Subcutaneous abdominal adipose tissue (tissue), 5 donors: ENCODE results near the gene KRTAP29-1.

Experiments used
- H3K27ac ChIP-seq: one replicate; pipeline ENCODE4 v1.7.0; 2013; ENCODE audit warnings: low read depth, mild to moderate bottlenecking, inconsistent platforms, low read length, moderate library complexity
- H3K27me3 ChIP-seq, 5 donors: one replicate each; pipeline ENCODE4 v1.7.0; 2013; ENCODE audit warnings: low read length in 5 of 5, inconsistent platforms in 1 of 5; ENCODE audit not compliant: control insufficient read depth in 5 of 5, insufficient read depth in 4 of 5
- H3K36me3 ChIP-seq, 5 donors: one replicate each; pipeline ENCODE4 v1.7.0; 2013; ENCODE audit warnings: low read length in 5 of 5; ENCODE audit not compliant: control insufficient read depth in 5 of 5, insufficient read depth in 5 of 5
- H3K4me1 ChIP-seq, 5 donors: one replicate each; pipeline ENCODE4 v1.7.0; 2013; ENCODE audit warnings: low read length in 5 of 5, mild to moderate bottlenecking in 3 of 5, moderate library complexity in 1 of 5; ENCODE audit not compliant: control insufficient read depth in 5 of 5, insufficient read depth in 5 of 5
- H3K4me3 ChIP-seq, 5 donors: one replicate each; pipeline ENCODE4 v1.7.0; 2013; ENCODE audit warnings: low read length in 5 of 5, low read depth in 1 of 5
- H3K9ac ChIP-seq, 5 donors: one replicate each; pipeline ENCODE4 v1.7.0; 2013; ENCODE audit warnings: low read length in 5 of 5, mild to moderate bottlenecking in 4 of 5, moderate library complexity in 3 of 5
- H3K9me3 ChIP-seq, 5 donors: one replicate each; pipeline ENCODE4 v1.7.0; 2013; ENCODE audit warnings: low read length in 5 of 5; ENCODE audit not compliant: control insufficient read depth in 5 of 5
- donor health status: healthy.
- donor health status: healthy.
- donor health status: healthy.
- donor health status: healthy.
- donor health status: healthy.

The KRTAP29-1 gene

GRCh38 chr17:41329279-41329948 lies 26.8 kb upstream of the KRTAP29-1 start:
- no peak overlapping the region for H3K9ac ChIP-seq
- H3K27me3 ChIP-seq, result peaks cover 2 to 6% (median 3%) of the 10 kb centered on the region in 5 donors
- no peaks in the 10 kb centered on the region for H3K9me3 ChIP-seq
- no peak overlapping the region for H3K4me3 ChIP-seq
- H3K4me1 ChIP-seq, result no peaks in the 10 kb centered on the region
- no peak overlapping the region for H3K27ac ChIP-seq
- no peaks in the 10 kb centered on the region for H3K36me3 ChIP-seq

DNA sequence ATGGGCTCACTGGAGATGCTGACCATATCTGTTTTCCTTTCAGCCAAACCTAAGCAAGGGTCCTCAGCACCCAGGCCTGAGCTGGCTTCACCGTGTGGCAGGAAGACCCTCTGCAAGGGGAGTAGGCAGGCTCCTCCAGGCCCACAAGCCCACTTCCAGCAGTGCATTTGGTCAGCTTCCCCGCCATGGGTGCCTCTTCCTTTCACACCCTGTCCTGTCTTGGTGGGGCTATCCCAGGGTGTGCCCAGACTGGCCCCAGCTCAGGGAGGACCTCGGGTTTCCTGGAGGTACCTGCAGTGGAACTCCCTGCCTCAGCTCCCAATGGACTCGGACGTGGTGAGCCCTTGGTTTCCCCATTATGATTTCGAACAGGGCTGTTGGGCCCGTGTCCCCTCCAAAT lies 25.6 kb upstream of the KRTAP29-1 start:
- no peaks in the 10 kb centered on the region for H3K9me3 ChIP-seq
- no peak overlapping the region for H3K4me3 ChIP-seq
- no peak overlapping the region for H3K9ac ChIP-seq
- H3K27ac ChIP-seq, result no peak overlapping the region
- H3K36me3 ChIP-seq, result no peaks in the 10 kb centered on the region
- H3K4me1 ChIP-seq, result no peaks in the 10 kb centered on the region
- H3K27me3 ChIP-seq, result peaks cover 2 to 6% (median 2%) of the 10 kb centered on the region in 5 donors

DNA sequence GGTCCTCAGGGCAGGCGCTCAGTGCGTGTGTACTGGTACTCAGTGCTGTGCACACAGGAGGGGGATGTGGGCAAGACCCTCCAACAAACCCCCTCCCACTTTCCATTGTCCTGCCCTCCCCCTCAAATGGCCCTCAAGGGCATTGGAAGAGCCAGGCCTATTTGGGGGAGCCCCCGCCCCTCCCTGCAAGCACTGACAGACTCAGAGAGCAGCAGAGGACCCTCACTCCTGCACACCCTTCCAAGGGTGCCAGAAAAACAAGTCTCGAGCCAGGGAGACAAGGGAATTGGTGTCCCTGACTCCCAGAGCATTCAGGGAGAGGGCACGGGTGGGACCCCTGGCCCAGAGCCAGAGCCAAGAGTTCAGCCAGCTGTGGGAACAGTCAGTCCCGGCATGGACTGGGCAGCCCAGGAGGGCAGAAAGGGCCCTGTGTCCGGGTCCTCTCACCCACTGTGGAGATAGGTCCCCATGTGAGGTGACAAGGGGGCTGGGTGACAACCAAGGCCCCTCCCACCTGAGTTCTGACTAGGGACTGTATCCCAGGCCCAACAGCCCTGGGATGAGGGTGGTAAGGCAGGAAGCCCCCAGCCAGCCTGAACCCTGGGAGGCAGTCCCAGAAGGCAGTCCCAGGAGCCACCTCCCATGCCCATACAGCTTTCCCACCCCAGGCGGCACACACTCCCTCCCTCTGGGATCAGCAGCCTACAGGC lies 24.9 kb upstream of the KRTAP29-1 start:
- Histone ChIP-seq H3K27me3 (peaks cover 0 to 6% (median 2%) of the 10 kb centered on the region in 5 donors), H3K27ac (no peak overlapping the region), H3K9ac (no peak overlapping the region), H3K4me1 (no peaks in the 10 kb centered on the region), H3K9me3 (no peaks in the 10 kb centered on the region), H3K36me3 (no peaks in the 10 kb centered on the region), H3K4me3 (no peak overlapping the region)

DNA sequence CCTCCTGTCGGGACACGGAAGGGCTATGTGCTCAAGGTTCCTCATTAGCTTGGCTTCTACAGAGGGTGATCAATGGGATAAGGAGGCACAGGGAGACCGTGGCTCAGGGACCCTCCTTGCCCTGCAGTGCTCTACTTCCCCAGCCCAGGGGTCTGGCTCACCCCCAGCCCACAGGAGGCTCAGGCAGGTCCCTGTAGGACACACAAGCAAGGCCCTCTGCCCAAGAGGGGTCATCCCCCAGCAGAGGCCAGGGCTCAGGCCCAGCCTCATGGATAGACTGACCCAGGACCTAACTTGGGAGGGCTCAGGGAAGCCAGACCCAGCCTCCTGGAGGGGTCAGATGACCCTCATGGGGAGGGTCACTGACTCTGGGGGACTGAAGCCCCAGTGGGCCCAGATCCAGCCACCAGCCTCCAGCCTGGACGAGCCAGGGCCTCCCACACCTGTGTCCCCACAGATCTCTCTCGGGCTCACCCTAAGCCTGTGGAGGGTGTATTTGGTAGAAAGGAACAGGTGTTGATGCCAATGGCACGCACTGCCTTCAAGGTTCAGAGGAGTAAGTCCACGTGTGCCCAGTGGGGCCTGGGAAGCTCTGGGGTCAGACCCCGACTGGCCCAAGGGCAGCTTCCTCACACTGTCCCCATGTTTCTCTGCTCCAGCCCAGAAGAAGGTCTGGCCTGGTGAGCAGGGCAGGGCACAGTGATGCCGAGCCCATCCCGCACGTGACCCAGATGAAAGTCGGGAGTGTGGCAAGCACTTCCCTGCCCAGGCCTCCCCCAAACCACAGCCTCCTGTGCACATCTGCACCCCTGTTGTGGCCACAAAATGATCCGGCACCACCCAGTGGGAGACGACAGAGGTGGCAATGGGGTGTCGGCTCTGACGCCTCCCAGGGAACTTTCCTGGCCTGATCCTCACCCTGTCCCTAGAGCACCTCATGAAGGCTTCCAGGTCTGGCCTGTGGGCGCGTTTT lies 23.8 kb upstream of the KRTAP29-1 start:
- peaks cover 0 to 5% (median 2%) of the 10 kb centered on the region in 5 donors for H3K27me3 ChIP-seq
- H3K9ac ChIP-seq, result no peak overlapping the region
- no peak overlapping the region for H3K4me3 ChIP-seq
- H3K27ac ChIP-seq, result no peak overlapping the region
- H3K9me3 ChIP-seq, result no peaks in the 10 kb centered on the region
- no peaks in the 10 kb centered on the region for H3K4me1 ChIP-seq
- no peaks in the 10 kb centered on the region for H3K36me3 ChIP-seq

- H3K9me3 ChIP-seq, result peaks cover 0 to 2% (median 0%) of the 10 kb centered on the region in 5 donors
- H3K27me3 ChIP-seq, result peaks cover 0 to 2% (median 0%) of the 10 kb centered on the region in 5 donors
- H3K27ac ChIP-seq, result no peak overlapping the region
- no peak overlapping the region for H3K4me3 ChIP-seq
- H3K4me1 ChIP-seq, result no peaks in the 10 kb centered on the region
- no peaks in the 10 kb centered on the region for H3K36me3 ChIP-seq
- H3K9ac ChIP-seq, result no peak overlapping the region
These were observed 23.0 kb upstream of the KRTAP29-1 start for GRCh38 chr17:41325611-41326010.

GRCh38 chr17:41325126-41325525 lies 22.5 kb upstream of the KRTAP29-1 start:
- H3K4me1 ChIP-seq, result no peaks in the 10 kb centered on the region
- H3K27ac ChIP-seq, result no peak overlapping the region
- H3K4me3 ChIP-seq, result no peak overlapping the region
- no peak overlapping the region for H3K9ac ChIP-seq
- H3K9me3 ChIP-seq, result peaks cover 0 to 3% (median 0%) of the 10 kb centered on the region in 5 donors
- peaks cover 0 to 2% (median 0%) of the 10 kb centered on the region in 5 donors for H3K27me3 ChIP-seq
- no peaks in the 10 kb centered on the region for H3K36me3 ChIP-seq

DNA sequence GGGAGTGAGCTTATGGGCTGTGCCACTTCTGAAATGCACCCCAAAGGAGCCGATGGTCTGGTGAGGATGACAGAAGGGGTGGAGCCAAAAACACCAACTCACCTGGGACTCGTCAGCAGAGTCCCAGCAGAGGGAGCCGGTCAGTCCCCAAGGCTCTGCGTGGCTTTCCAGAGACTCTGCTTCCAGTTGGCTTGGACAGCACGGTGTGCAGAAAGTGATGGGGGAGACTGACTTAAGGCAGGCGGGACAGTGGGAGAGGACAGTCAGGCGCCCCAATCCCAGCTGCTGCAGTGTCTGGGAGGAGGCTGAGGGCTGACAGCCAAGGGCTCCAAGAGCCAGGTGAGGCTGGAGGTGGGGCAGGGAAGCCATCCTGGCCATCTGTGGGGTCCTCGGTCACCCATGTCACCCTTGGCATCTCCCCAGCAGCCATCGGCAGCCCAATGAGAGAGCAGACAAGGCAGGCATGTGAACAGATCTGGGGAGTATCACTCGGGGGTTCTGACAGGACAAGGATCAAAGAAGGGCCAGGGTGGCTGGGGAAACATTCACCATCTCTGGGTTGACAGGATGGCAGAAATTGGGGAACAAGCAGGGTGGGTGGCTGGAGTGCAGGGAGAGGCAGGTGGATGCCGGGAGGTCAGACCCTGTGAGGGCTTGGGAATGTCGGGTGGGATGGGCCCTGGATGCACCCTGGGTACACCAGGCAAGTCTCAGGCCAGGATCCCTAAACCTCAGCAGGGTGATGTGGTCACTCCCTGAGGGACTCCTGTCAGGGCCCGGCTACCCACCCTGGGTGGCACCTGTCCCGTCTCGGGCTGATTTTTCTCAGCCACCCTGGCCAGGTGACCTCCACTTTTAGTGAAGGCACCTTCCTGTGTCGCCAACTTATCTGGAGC lies 21.8 kb upstream of the KRTAP29-1 start:
- H3K36me3 ChIP-seq, result no peaks in the 10 kb centered on the region
- no peak overlapping the region for H3K4me3 ChIP-seq
- peaks cover 0 to 2% (median 0%) of the 10 kb centered on the region in 5 donors for H3K27me3 ChIP-seq
- peaks cover 0 to 8% (median 3%) of the 10 kb centered on the region in 5 donors for H3K9me3 ChIP-seq
- H3K9ac ChIP-seq, result no peak overlapping the region
- H3K4me1 ChIP-seq, result no peaks in the 10 kb centered on the region
- no peak overlapping the region for H3K27ac ChIP-seq

DNA sequence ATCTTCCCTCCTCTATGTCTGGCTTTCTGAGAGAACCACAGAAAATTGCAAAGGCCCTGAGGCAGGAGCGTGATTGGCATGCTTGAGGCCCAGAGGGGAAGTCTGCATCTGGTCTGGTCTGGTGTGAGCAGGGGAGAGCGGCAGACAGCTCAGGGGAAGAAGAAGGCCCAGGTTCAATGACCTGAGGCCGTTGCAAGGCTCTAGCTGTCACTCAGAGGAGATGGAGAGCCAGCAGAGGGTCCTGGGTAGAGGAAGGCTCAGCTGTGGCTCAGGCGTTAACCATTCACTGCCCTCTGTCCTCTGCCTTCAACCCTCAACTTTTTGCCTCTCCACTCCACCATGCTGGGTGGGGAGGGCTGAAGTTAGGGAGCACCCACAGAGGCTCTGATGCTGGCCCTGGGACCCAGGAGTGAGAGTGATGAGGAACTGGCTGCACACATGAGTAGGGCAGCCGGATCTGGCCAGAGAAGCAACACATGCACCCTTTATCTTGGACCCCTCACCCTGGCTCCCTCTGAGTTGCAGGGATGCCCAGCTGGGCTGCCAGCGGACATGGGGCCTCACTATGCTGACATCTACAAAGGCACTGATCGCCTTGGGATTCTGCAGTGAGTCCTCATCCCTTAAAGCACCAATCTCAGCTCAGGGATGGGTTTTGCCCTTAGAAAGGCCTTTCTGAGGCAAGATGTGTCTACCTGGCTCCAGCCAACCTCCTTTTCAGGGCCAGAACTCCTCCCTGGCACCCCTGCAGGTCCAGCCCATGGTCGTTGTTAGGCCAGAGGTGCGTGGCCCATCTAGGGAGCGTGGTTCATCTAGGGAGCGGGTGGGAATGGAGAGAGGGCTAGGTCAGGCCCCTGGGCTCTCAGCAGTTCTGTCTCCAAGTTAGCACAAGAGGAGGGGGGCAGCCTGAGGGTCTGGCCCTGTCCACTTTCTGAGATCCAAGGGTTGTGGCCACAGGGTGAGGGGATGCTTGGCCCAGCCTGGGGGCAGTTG lies 20.5 kb upstream of the KRTAP29-1 start:
- Histone ChIP-seq H3K4me1 (no peaks in the 10 kb centered on the region), H3K9ac (no peak overlapping the region), H3K27ac (no peak overlapping the region), H3K9me3 (peaks cover 0 to 10% (median 4%) of the 10 kb centered on the region in 5 donors), H3K4me3 (no peak overlapping the region), H3K36me3 (no peaks in the 10 kb centered on the region), H3K27me3 (no peaks in the 10 kb centered on the region)
